NCI-H1930 (cell line): ENCODE data around the gene OGFOD2.
"Not testable (repeated sequence)": the region's sequence is repeated elsewhere in the genome, so short reads cannot be mapped to it uniquely, and the experiment has no call there.

ENCODE experiments used
- DNase-seq, 2 experiments: peaks; one replicate each; lab custom pipeline; 2025; lab: John Stamatoyannopoulos, UW

The OGFOD2 gene

DNA sequence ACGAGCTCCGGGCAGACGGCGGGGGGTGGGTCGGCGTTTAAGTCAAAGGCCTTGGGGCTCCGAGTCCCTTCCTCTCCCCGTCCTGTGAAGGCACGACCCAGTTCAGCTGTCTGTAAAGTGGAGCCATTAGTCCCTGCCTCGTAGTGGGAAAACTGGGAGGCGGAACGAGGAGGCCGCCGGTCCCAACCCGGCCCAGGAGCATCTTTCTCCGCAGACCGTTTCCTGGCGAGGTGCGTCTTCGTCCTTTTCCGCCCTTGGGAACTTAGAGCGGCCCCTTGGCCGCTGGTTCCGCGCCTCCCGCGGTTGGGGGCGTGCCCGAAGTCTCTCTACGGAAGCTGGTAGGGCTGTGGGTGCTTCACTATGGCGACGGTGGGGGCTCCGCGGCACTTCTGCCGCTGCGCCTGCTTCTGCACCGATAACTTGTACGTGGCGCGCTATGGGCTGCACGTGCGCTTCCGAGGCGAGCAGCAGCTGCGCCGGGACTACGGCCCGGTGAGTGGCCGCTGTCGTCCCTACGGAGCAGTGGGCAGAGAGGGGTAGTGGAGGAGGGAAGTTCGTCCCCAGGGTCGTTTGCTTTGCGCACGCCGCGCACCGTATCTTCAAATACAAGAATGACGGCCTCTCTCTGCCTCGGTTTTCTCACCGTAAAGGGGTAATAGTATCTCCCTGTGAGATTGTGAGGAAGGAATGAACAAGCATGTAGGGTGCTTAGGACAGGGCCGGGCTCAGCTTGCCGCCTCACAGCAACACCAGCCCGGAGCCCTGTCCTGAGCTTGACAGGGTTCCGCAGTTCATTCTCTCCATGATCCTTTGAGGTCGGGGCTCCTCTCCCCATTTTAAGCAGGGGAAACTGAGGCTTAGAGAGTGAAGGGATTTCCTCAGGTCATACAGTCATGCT lies at the start of gene OGFOD2:
OGFOD2 (plus strand) TSS at position 353 of the 898 bp plus-strand sequence; CDS start at position 361, 8 bp downstream.
- peak; percentile 84 to 94 for DNase-seq

- DNase-seq, result no peak
Observed at GRCh38 chr12:122927756-122928403, 47.2 kb upstream of the OGFOD2 start.

GRCh38 chr12:122928404-122929147 lies 46.5 kb upstream of the OGFOD2 start:
- no peak for DNase-seq

- DNase-seq, result no peak
Observed at GRCh38 chr12:122929148-122929538, 45.9 kb upstream of the OGFOD2 start.

GRCh38 chr12:122929812-122930211 lies 45.2 kb upstream of the OGFOD2 start:
- no peak for DNase-seq

DNA sequence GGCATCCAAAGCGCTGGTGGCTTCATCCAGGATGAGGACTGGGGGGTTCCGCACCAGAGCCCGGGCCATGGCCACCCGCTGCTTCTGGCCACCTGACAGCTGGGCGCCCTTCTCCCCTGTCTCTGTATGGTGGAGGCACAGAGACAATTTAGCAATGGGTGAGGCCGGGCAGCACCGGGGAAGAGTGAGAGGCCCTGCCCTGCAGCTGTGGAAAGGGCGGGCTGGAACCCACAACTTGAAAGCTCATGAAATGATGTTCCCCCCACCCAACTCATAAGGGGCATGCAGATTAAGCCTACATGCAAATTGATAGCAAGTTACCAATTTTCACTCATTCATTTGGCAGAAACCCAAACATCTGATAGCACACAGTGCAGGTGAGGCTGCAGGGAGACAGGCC lies 42.8 kb upstream of the OGFOD2 start:
- DNase-seq, result no peak

DNA sequence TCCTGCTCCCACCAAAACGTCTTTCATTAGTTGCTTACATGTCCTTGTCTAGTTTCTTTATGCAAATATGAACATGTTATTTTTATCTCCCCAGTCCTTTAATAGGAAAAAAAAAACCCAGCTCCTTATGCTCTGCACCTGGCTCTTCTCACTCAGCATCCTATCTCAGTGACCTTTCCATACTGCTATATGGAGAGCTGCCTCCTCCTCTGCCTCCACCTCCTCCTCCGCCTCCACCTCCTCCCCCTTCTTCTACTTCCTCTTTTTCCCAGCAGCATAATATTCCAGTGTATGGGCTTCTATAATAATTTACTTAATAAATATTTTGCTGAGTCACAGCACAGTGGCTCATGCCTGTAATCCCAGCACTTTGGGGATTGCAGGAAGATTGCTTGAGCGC lies 40.3 kb upstream of the OGFOD2 start:
- no peak for DNase-seq

GRCh38 chr12:122935318-122935717 lies 39.7 kb upstream of the OGFOD2 start:
- DNase-seq, result no peak

DNA sequence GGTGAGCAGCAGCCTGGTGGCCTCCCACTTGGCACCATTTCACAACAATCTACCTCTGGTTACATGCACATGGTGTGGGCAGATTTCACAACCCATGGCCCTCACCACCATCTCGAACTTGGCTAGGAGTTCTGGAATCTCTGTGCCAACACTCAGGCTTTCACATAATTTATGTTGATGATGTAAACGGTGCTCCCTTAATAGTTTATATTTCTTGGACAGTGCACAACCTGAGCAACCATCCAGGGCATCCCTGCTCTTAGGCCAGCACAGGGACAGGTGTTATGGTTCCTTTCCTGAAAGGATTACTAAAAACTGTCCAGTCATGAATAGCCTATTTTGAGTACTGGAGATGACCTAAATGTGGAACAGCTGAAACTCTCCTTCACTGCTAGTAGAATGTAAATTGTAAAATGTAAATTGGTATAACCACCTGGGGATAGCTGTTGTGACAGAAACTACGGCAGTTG lies 37.4 kb upstream of the OGFOD2 start:
- DNase-seq, result no peak

DNA sequence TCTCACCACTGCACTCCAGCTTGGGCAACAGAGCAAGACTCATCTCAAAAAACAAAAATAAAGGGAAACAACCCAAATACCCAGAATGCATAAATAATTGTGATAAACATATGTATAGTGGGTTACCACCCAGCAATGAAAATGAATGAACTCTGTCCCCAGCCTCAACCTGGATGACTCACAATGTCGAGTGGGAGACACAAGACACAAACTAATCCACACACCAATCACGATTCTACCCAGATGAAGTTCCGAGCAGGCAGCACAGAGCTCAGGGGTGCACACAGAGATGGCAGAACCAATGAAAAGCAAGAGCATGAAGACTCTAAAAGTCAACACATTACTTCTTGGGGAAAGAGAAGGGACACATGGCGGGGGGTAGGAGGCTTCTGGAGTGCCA lies 35.9 kb upstream of the OGFOD2 start:
- DNase-seq, result no peak

DNA sequence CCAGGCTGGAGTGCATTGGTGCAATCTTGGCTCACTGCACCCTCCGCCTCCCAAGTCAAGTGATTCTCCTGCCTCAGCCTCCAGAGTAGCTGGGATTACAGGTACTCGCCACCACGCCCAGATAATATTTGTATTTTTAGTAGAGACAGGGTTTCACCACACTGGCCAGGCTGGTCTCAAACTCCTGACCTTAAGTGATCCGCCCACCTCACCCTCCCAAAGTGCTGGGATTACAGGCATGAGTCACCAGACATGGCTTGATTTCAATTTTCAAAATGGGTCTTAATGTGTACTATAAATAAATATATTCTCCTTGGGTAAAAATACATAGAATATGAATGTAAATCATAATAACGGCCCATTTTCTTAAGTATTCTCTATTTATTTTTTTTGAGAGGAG lies 33.7 kb upstream of the OGFOD2 start:
- not testable (repeated sequence) for DNase-seq

DNA sequence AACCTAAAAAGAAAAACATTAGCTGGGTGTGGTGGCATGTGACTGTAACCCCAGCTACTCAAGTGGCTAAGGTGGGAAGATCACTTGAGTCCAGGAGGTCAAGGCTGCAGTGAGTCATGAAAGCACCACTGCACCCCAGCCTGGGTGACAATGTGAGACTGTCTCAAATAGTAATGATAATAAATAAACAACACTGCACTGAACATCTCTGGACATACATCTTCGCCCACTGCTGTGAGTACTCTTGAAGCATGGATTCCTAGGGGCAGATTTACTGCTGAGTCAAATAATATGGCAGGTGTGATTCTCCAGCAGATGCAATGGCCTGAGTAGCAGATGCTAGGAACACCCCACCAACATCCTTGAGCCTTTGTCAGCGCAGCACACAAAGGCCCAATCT lies 32.4 kb upstream of the OGFOD2 start:
- no peak for DNase-seq

GRCh38 chr12:122943196-122943595 lies 31.8 kb upstream of the OGFOD2 start:
- no peak for DNase-seq

DNA sequence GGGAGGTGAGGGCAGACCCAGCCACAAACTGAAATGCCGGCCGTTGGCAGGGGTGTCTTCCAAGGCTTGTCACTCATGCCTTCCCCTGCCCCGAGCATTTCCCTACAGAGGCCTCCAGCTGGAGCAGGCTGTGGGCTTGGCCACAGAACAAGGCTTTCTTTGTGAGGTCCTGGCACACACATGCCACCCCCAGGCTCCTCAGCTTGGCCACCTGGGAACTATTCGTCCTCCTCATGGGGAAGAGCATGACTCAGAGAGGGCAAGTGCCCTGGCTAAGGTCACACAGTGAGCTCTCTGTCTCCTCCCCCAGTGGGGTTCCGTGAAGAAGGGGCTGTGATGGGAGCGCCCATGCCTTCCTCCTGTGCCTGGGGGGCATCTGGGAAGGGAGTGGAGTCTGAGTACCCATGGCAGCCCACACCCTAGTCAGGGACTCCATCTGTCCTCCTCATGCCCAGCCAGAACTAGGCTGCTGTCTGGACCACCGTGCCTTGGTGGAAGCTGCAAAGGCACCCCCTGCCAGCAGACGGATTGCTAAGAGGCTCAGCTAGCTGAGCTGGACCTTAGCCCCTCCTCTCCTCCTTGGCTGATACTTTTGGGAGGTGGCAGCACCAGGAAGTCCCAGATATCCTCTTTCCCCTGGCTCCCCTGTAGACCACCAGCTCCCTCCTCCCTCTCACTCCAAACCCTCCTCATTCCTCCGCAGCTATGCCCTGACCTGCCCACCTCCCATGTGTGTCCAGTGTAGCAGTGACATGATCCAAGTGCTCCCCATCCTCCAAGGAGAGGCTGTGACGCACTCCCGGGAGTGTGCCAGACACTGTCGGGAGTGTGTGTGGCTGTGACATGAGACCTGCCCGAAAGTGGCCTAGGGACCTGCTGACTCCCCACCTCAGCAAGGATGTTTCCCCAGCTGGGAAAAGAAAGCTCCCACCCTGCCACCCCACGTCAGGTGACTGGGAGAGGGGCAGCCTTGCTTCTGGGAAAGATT lies 30.1 kb upstream of the OGFOD2 start:
- DNase-seq, result no peak

DNA sequence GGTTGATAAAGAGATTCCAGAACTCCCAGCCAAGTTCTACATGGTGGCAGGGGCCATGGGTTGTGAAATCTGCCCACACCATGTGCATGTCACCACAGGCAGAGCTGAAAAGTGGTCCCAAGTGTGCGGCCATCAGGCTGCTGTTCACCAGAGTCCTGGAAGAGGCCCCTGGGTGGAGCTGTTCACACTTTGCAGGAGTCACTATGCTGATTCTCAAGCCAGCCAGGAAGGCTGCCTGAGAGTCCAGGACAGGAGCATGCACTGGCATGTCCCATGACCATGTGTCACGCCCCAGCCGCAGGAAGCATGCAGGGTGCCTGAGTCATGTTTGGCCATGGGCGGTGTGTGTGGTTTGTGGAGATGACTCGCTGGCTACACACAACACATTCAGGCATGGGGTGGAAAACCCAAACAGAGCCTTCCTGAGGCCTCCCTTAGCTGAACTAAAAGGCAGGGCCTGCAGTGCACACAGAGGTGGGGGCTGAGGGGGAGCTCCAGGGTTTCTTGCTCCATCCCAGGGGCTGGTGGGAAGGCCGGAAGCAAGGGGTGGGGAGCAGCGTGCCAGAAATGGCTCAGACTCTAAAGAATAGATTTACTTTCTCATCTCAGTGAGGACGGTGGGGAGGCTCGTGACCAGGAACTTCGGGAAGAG lies 28.2 kb upstream of the OGFOD2 start:
- peak in 1 of 2 experiments; percentile 4 for DNase-seq

GRCh38 chr12:122947352-122947792 lies 27.7 kb upstream of the OGFOD2 start:
- no peak for DNase-seq

DNA sequence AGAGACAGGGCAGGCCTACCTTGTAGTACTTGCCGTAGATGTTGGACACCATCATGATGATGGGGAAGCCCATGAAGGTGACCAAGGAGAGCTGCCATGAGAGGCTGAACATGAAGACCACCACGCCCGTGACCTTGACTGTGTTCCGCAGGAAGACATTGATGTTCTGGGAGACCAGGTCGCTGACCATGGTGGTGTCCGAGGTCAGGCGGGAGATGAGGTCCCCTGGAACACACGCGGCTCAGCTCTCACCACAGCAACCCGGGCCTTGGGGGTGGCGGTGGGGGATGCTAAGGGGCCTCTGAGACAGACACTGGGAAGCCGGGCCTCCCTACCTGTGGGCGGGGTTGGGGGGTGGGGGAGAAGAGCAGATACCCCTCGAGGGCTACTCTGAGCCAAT lies 26.4 kb upstream of the OGFOD2 start:
- DNase-seq, result no peak

DNA sequence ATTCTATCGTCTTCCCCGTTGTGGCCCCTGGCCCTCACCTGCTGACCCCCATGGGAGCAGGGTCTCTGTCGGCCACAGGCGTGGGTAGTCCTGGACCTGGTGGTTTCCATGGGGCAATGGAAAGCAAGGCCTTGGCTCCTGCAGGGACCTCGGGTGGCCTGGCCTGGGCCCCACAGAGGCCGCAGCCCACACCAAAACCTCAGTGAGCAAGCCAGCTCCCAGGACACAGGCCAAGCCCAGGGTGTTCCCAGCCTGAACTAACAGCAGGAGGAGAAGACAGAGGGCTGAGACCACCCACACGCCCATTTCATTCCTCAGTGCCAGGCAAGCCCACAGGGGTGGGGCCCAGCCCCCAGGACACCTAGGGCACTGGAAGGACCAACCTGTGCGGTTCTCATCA lies 25.6 kb upstream of the OGFOD2 start:
- no peak for DNase-seq

GRCh38 chr12:122949816-122950675 lies 25.0 kb upstream of the OGFOD2 start:
- no peak for DNase-seq

GRCh38 chr12:122951406-122951805 lies 23.6 kb upstream of the OGFOD2 start:
- DNase-seq, result no peak
